GM23248 (cell line): ENCODE measurements around the gene TMEM37. TPM values are rescaled to one million over a fixed set of nuclear protein-coding genes. Genes with fewer than 3 reads are reported as not detected.
A peak's percentile ranks its signal among the peaks of the same experiment; 100 is the strongest.

Experiments used
- DNase-seq: peaks from one replicate; pipeline ENCODE4 v3.0.0-alpha.2; 2015
- H2AFZ ChIP-seq: fragments of 200-600 bp; sonication (generic); 2 replicates; pipeline ENCODE4 v1.6.1; 2016; ENCODE audit warnings: antibody characterized with exemption
- H3F3A ChIP-seq: fragments of 200-600 bp; sonication (generic); 2 replicates; pipeline ENCODE4 v1.6.1; 2016; ENCODE audit warnings: mild to moderate bottlenecking, antibody characterized with exemption, mixed run types; ENCODE audit not compliant: insufficient read depth
- H3K27ac ChIP-seq: fragments of 200-600 bp; sonication (generic); 2 replicates; pipeline ENCODE4 v1.5.1; 2016; ENCODE audit warnings: mild to moderate bottlenecking
- H3K27me3 ChIP-seq: fragments of 200-600 bp; sonication (generic); replicated peaks from 2 replicates; pipeline ENCODE4 v1.6.1; 2016; ENCODE audit warnings: mild to moderate bottlenecking; ENCODE audit not compliant: insufficient read depth
- H3K36me3 ChIP-seq: fragments of 200-600 bp; sonication (generic); 2 replicates; pipeline ENCODE4 v1.6.1; 2016; ENCODE audit warnings: low read depth, mild to moderate bottlenecking
- H3K4me1 ChIP-seq: fragments of 200-600 bp; sonication (generic); 2 replicates; pipeline ENCODE4 v1.6.1; 2016; ENCODE audit warnings: mild to moderate bottlenecking; ENCODE audit not compliant: insufficient read depth
- H3K4me2 ChIP-seq: fragments of 200-600 bp; sonication (generic); one replicate; pipeline ENCODE4 v1.6.1; 2016; ENCODE audit warnings: mild to moderate bottlenecking; ENCODE audit not compliant: unreplicated experiment
- H3K4me3 ChIP-seq: fragments of 200-600 bp; sonication (generic); 2 replicates; pipeline ENCODE4 v1.5.1; 2016; ENCODE audit warnings: mild to moderate bottlenecking
- H3K79me2 ChIP-seq: fragments of 200-600 bp; sonication (generic); 2 replicates; pipeline ENCODE4 v1.6.1; 2016; ENCODE audit warnings: mild to moderate bottlenecking; ENCODE audit not compliant: insufficient read depth
- H3K9ac ChIP-seq: fragments of 200-600 bp; sonication (generic); 2 replicates; pipeline ENCODE4 v1.6.1; 2016; ENCODE audit warnings: mild to moderate bottlenecking
- H3K9me2 ChIP-seq: fragments of 200-600 bp; sonication (generic); 2 replicates; pipeline ENCODE4 v1.6.1; 2016; ENCODE audit warnings: mixed run types, mild to moderate bottlenecking, moderate library complexity; ENCODE audit not compliant: insufficient read depth
- H3K9me3 ChIP-seq: fragments of 200-600 bp; sonication (generic); one replicate; pipeline ENCODE4 v1.6.1; 2017; ENCODE audit warnings: low read depth
- H4K20me1 ChIP-seq: fragments of 200-600 bp; sonication (generic); 2 replicates; pipeline ENCODE4 v1.6.0; 2016; ENCODE audit not compliant: insufficient read depth
- EZH2 ChIP-seq: fragments of 200-600 bp; sonication (generic); IDR thresholded peaks from 2 replicates; pipeline ENCODE4 v1.6.1; 2018; ENCODE audit warnings: antibody characterized with exemption, mild to moderate bottlenecking; ENCODE audit not compliant: insufficient read depth, poor library complexity, severe bottlenecking
- EZH2phosphoT487 ChIP-seq: fragments of 200-600 bp; sonication (generic); IDR thresholded peaks from 2 replicates; pipeline ENCODE4 v1.6.1; 2018; ENCODE audit warnings: antibody characterized with exemption, moderate library complexity, mild to moderate bottlenecking, low read depth; ENCODE audit not compliant: insufficient read depth
- WGBS, 2 experiments: methylation state at CpG; one replicate each; pipeline ENCODE4 v1.1.6; 2015 to 2017; ENCODE audit warnings: low lambda C conversion rate in 2 of 2, low coverage in 1 of 2; ENCODE audit errors: missing lambda C conversion rate in 2 of 2; 5-methylcytosine and 5-hydroxymethylcytosine counted together
- in situ Hi-C: fragments of 300-500 bp; cut with MboI; formaldehyde crosslinking; loops from 2 replicates; pipeline ENCODE4 v1.15.0; 2020
- polyA plus RNA-seq: library from polyadenylated mRNA; unstranded; fragments of >200 nt; fragmentation: Nextera tagmentation; extraction: Ambion mirVana; gene quantifications from 2 replicates; pipeline ENCODE4 v1.2.1, GENCODE V29; 2016
- total RNA-seq: library from RNA; depleted of rRNA; stranded (reverse); fragments of >200 nt; shearing (Covaris generic); gene quantifications from 2 replicates; pipeline ENCODE4 v1.2.3, GENCODE V29; 2014; rRNA removed

TMEM37 gene
- total and polyA plus RNA-seq, 2 experiments from 2014 or later: 0.53 TPM; not detected in 1

GRCh38 chr2:119486196-119486827, 54.7 kb downstream of the TMEM37 start:
- Histone ChIP-seq H3K4me3 (no peak overlapping the region), H3K27ac (no peak overlapping the region), H3F3A (no peaks in the 10 kb centered on the region), H3K36me3 (no peaks in the 10 kb centered on the region), H3K9me2 (no peaks in the 10 kb centered on the region), H3K79me2 (no peaks in the 10 kb centered on the region), H3K27me3 (0 out of 2 replicates have a peak, but pooled peaks cover 10% of the 10 kb centered on the region), H3K9ac (no peak overlapping the region), H3K9me3 (no peaks in the 10 kb centered on the region), H2AFZ (no peak overlapping the region), H3K4me2 (peak overlapping the region; percentile 10), H4K20me1 (no peaks in the 10 kb centered on the region), H3K4me1 (peaks cover 17% of the 10 kb centered on the region; the same call in 1 of the 2 replicates)
- in situ Hi-C loops: no loop called here
- TF ChIP-seq EZH2phosphoT487 (no peak), EZH2 (no peak)
- DNase-seq: no peak
- WGBS, 2 experiments: 88 to 90% methylated on average over 10 of the region's 10 CpGs

- Histone ChIP-seq H3K9me3 (no peaks in the 10 kb centered on the region), H3K9ac (no peak overlapping the region), H3K36me3 (no peaks in the 10 kb centered on the region), H4K20me1 (no peaks in the 10 kb centered on the region), H2AFZ (no peak overlapping the region), H3K4me2 (peak overlapping the region; percentile 10), H3K27ac (no peak overlapping the region), H3K4me1 (peaks cover 23% of the 10 kb centered on the region), H3K27me3 (0 out of 2 replicates have a peak, but pooled peaks cover 10% of the 10 kb centered on the region), H3K4me3 (no peak overlapping the region), H3F3A (peaks cover 3% of the 10 kb centered on the region; the same call in 1 of the 2 replicates), H3K79me2 (no peaks in the 10 kb centered on the region), H3K9me2 (no peaks in the 10 kb centered on the region)
- TF ChIP-seq EZH2 (no peak), EZH2phosphoT487 (no peak)
- WGBS, 2 experiments: 20 to 31% methylated on average over 6 to 7 of the region's 7 CpGs
- peak; percentile 67 for DNase-seq
- in situ Hi-C loops: no loop called here
These were observed 55.2 kb downstream of the TMEM37 start for GRCh38 chr2:119486886-119487285.

DNA sequence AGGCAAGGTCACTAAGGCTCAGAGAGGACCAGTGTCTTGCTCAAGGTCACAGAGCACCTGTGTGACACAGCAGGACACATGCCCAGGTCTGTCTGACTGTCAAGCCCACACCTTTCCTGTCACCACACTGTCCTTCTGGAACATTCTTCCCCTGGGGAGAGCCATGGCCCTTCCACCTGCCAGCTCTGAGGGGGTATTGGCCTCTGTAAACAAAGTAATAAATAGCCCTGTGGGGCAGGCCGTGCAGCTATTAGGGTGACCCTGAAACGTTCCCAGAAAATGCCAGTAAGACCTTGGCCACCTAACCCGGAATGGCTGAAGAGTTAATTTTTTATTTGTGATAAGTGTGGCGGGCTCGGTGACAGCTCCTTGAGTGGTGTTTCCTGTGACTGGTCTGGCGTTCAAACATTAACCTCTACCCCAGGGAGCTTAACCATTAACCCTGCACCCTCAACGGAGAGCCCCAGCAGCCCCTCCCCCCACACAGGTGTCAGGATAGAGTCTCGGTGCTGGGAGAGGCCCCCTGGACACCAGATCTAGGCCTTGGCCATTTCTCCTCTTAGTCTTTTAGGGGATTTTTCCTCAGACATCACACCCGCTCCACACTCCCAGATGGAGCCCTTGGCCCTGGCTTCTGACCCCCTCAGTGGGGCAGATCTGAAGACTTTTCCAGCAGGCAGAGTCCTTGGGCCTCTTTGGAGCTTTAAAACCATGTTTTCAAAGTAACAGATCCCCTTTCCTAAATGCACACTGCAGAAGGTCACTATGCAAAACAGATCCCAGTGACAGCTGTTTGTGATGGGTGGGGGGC, 56.0 kb downstream of the TMEM37 start:
- TF ChIP-seq EZH2 (no peak), EZH2phosphoT487 (no peak)
- 54 to 55% methylated on average over 8 to 9 of the region's 9 CpGs for WGBS, 2 experiments
- Histone ChIP-seq H3K4me1 (peaks cover 30% of the 10 kb centered on the region), H3K9me3 (no peaks in the 10 kb centered on the region), H3K9me2 (no peaks in the 10 kb centered on the region), H3K36me3 (no peaks in the 10 kb centered on the region), H3K9ac (no peak overlapping the region), H3K4me2 (no peak overlapping the region), H4K20me1 (no peaks in the 10 kb centered on the region), H3K4me3 (no peak overlapping the region), H3F3A (peaks cover 4% of the 10 kb centered on the region; the same call in 1 of the 2 replicates), H3K27me3 (0 out of 2 replicates have a peak, but pooled peaks cover 10% of the 10 kb centered on the region), H3K27ac (no peak overlapping the region), H3K79me2 (no peaks in the 10 kb centered on the region), H2AFZ (no peak overlapping the region)
- in situ Hi-C loops: no loop called here
- no peak for DNase-seq

Other genes with a start within 250 kb of the TMEM37 start
- 29.5 and 30.5 TPM in 2 replicates for gene STEAP3, start 208.0 kb upstream of the TMEM37 start, total RNA-seq
- 31.3 and 33.8 TPM in 2 replicates for gene STEAP3, start 208.0 kb upstream of the TMEM37 start, polyA plus RNA-seq
- 3.0 and 6.1 TPM in 2 replicates for gene C2orf76, start 65.0 kb upstream of the TMEM37 start, total RNA-seq
- gene C2orf76, start 65.0 kb upstream of the TMEM37 start, polyA plus RNA-seq: 23.4 and 26.2 TPM in 2 replicates
- gene DBI, start 64.9 kb upstream of the TMEM37 start, total RNA-seq: 41.6 and 55.0 TPM in 2 replicates
- 199 and 208 TPM in 2 replicates for gene DBI, start 64.9 kb upstream of the TMEM37 start, polyA plus RNA-seq
- gene SCTR, start 92.6 kb downstream of the TMEM37 start, total RNA-seq: not detected in 2 replicates
- not detected in 2 replicates for gene SCTR, start 92.6 kb downstream of the TMEM37 start, polyA plus RNA-seq
- gene CFAP221, start 112.6 kb downstream of the TMEM37 start, total RNA-seq: not detected in 2 replicates
- gene CFAP221, start 112.6 kb downstream of the TMEM37 start, polyA plus RNA-seq: 0.16 and 0.27 TPM in 2 replicates
- 8.5 and 9.5 TPM in 2 replicates for gene TMEM177, start 247.3 kb downstream of the TMEM37 start, total RNA-seq
- 10.0 and 10.4 TPM in 2 replicates for gene TMEM177, start 247.3 kb downstream of the TMEM37 start, polyA plus RNA-seq